HepG2 (cell line): ENCODE measurements around the gene UTS2R. TPM values are rescaled to one million over a fixed set of nuclear protein-coding genes. Genes with fewer than 3 reads are reported as not detected.
A peak's percentile ranks its signal among the peaks of the same experiment; 100 is the strongest.

Experiments used
- DPF2 ChIP-seq: sonication (generic); formaldehyde crosslinking; IDR thresholded peaks from 2 replicates; pipeline ENCODE4 v1.4.0; 2020; ENCODE audit warnings: mild to moderate bottlenecking, low read depth, missing genetic modification reagents, borderline replicate concordance
- FOXO1 ChIP-seq: sonication (generic); formaldehyde crosslinking; IDR thresholded peaks from 2 replicates; pipeline ENCODE4 v1.4.0; 2020; ENCODE audit warnings: missing genetic modification reagents
- HDAC6 ChIP-seq: fragments of 200-600 bp; sonication (generic); IDR thresholded peaks from 2 replicates; pipeline ENCODE4 v1.7.0; 2017; ENCODE audit warnings: mild to moderate bottlenecking, antibody characterized with exemption, low read length, low read depth
- LCORL ChIP-seq, 2 experiments: fragments of 450-650 bp in 1 of 2; sonication (generic) in 1 of 2; formaldehyde crosslinking in 1 of 2; IDR thresholded peaks; 2 replicates each; pipeline versions ENCODE4 v1.5.0 to v1.6.1; 2017 to 2020; ENCODE audit warnings: antibody characterized with exemption in 1 of 2, missing genetic modification reagents in 1 of 2
- NFE2 ChIP-seq: sonication (generic); formaldehyde crosslinking; IDR thresholded peaks from 2 replicates; pipeline ENCODE4 v1.4.0; 2020; ENCODE audit warnings: missing genetic modification reagents
- NR2C2 ChIP-seq: sonication (generic); formaldehyde crosslinking; IDR thresholded peaks from 2 replicates; pipeline ENCODE4 v1.4.0; 2020; ENCODE audit warnings: missing genetic modification reagents, mild to moderate bottlenecking, moderate library complexity, borderline replicate concordance
- NR2F2 ChIP-seq: IDR thresholded peaks from 2 replicates; pipeline ENCODE4 v1.6.1; 2012; ENCODE audit warnings: low read depth, inconsistent platforms, borderline replicate concordance
- NR2F6 ChIP-seq, 2 experiments: IDR thresholded peaks; 2 replicates each; pipeline ENCODE4 v1.6.1; 2016; ENCODE audit warnings: antibody characterized with exemption in 1 of 2, mild to moderate bottlenecking in 1 of 2
- PREB ChIP-seq: sonication (generic); formaldehyde crosslinking; IDR thresholded peaks from 2 replicates; pipeline ENCODE4 v1.4.0; 2020; ENCODE audit warnings: missing genetic modification reagents
- RBAK ChIP-seq: sonication (generic); formaldehyde crosslinking; IDR thresholded peaks from 2 replicates; pipeline ENCODE4 v1.5.1; 2020; ENCODE audit warnings: mild to moderate bottlenecking, missing genetic modification reagents
- ZBTB21 ChIP-seq: sonication (generic); formaldehyde crosslinking; IDR thresholded peaks from 2 replicates; pipeline ENCODE4 v1.4.0; 2020; ENCODE audit warnings: missing genetic modification reagents
- ZFP90 ChIP-seq: sonication (generic); formaldehyde crosslinking; IDR thresholded peaks from 2 replicates; pipeline ENCODE4 v1.8.0; 2022; ENCODE audit warnings: missing genetic modification reagents, mild to moderate bottlenecking, inconsistent platforms, borderline replicate concordance
- ZNF160 ChIP-seq: sonication (generic); formaldehyde crosslinking; IDR thresholded peaks from 2 replicates; pipeline ENCODE4 v1.8.0; 2022; ENCODE audit warnings: mild to moderate bottlenecking, inconsistent platforms, missing genetic modification reagents
- ZNF367 ChIP-seq: sonication (generic); formaldehyde crosslinking; IDR thresholded peaks from 2 replicates; pipeline ENCODE4 v1.4.0; 2020; ENCODE audit warnings: missing genetic modification reagents, borderline replicate concordance
- ZNF460 ChIP-seq: sonication (generic); formaldehyde crosslinking; IDR thresholded peaks from 2 replicates; pipeline ENCODE4 v1.5.1; 2020; ENCODE audit warnings: missing genetic modification reagents, mild to moderate bottlenecking, borderline replicate concordance
- ZNF746 ChIP-seq: sonication (generic); formaldehyde crosslinking; IDR thresholded peaks from 2 replicates; pipeline ENCODE4 v1.8.0; 2022; ENCODE audit warnings: mild to moderate bottlenecking, missing genetic modification reagents
- polyA plus RNA-seq, 8 experiments: library from polyadenylated mRNA; depleted of rRNA in 3 of 8; stranded (reverse) in 7 of 8; unstranded in 1 of 8; fragments of >200 nt; fragmentation: Illumina TruSeq in 4 of 8; extraction: Trizol in 4 of 8; gene quantifications; 2 replicates each; pipeline versions ENCODE4 v1.2.1 to v1.2.3, GENCODE V29; 2011 to 2016; ENCODE audit warnings: low read depth in 4 of 8, missing spikeins in 1 of 8, mixed read lengths in 1 of 8; ENCODE audit not compliant: insufficient read depth in 1 of 8
- total RNA-seq, 5 experiments: library from RNA; depleted of rRNA; stranded (reverse); fragments of >200 nt; fragmentation: Illumina TruSeq; extraction: Trizol; gene quantifications; 2 replicates each; pipeline ENCODE4 v1.2.3, GENCODE V29; 2016; ENCODE audit warnings: low read depth in 1 of 5
- TF ChIP-seq, protein P1 (sequence below): sonication (generic); formaldehyde crosslinking; IDR thresholded peaks from one replicate; pipeline ENCODE4 v1.5.1; 2020; ENCODE audit warnings: mild to moderate bottlenecking, missing genetic modification reagents; ENCODE audit errors: not compliant biosample characterization
- TF ChIP-seq, protein P2 (sequence below): sonication (generic); formaldehyde crosslinking; IDR thresholded peaks from 2 replicates; pipeline ENCODE4 v1.8.1; 2023; ENCODE audit warnings: mild to moderate bottlenecking, missing genetic modification reagents

Gene UTS2R
- total and polyA plus RNA-seq, 2 of the 13 experiments (the other 11 are each of a cell fraction or from before 2014, with no cell fraction given) = 0.13 to 0.15 TPM

GRCh38 chr17:82414548-82415281, 43.1 kb downstream of the UTS2R start (continued):
- TF ChIP-seq, protein P1, sequence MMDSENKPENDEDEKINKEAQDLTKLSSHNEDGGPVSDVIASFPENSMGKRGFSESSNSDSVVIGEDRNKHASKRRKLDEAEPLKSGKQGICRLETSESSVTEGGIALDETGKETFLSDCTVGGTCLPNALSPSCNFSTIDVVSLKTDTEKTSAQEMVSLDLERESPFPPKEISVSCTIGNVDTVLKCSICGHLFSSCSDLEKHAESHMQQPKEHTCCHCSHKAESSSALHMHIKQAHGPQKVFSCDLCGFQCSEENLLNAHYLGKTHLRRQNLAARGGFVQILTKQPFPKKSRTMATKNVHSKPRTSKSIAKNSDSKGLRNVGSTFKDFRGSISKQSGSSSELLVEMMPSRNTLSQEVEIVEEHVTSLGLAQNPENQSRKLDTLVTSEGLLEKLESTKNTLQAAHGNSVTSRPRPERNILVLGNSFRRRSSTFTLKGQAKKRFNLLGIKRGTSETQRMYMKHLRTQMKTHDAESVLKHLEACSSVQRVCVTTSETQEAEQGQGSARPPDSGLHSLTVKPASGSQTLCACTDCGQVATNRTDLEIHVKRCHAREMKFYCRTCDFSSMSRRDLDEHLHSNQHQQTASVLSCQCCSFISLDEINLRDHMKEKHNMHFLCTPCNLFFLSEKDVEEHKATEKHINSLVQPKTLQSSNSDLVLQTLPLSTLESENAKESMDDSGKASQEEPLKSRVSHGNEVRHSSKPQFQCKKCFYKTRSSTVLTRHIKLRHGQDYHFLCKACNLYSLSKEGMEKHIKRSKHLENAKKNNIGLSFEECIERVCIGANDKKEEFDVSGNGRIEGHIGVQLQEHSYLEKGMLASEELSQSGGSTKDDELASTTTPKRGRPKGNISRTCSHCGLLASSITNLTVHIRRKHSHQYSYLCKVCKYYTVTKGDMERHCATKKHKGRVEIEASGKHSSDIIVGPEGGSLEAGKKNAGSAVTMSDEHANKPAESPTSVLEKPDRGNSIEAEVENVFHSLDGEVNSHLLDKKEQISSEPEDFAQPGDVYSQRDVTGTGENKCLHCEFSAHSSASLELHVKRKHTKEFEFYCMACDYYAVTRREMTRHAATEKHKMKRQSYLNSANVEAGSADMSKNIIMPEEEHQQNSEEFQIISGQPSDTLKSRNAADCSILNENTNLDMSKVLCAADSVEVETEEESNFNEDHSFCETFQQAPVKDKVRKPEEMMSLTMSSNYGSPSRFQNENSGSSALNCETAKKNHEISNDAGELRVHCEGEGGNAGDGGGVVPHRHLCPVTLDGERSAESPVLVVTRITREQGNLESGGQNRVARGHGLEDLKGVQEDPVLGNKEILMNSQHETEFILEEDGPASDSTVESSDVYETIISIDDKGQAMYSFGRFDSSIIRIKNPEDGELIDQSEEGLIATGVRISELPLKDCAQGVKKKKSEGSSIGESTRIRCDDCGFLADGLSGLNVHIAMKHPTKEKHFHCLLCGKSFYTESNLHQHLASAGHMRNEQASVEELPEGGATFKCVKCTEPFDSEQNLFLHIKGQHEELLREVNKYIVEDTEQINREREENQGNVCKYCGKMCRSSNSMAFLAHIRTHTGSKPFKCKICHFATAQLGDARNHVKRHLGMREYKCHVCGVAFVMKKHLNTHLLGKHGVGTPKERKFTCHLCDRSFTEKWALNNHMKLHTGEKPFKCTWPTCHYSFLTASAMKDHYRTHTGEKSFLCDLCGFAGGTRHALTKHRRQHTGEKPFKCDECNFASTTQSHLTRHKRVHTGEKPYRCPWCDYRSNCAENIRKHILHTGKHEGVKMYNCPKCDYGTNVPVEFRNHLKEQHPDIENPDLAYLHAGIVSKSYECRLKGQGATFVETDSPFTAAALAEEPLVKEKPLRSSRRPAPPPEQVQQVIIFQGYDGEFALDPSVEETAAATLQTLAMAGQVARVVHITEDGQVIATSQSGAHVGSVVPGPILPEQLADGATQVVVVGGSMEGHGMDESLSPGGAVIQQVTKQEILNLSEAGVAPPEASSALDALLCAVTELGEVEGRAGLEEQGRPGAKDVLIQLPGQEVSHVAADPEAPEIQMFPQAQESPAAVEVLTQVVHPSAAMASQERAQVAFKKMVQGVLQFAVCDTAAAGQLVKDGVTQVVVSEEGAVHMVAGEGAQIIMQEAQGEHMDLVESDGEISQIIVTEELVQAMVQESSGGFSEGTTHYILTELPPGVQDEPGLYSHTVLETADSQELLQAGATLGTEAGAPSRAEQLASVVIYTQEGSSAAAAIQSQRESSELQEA = peak; percentile 91
- TF ChIP-seq ZFP90 (CRISPR knock-in tag) (peak; percentile 98), NR2F2 (no peak), NR2C2 (CRISPR knock-in tag) (no peak), ZBTB21 (CRISPR knock-in tag) (no peak; the same call in 1 of the 2 replicates), NFE2 (CRISPR knock-in tag) (no peak), ZNF746 (CRISPR knock-in tag) (peak; percentile 55; the same call in 1 of the 2 replicates), NR2F6 (IDR thresholded peaks at IDR 0.05) (no peak), NR2F6 (CRISPR knock-in tag; IDR thresholded peaks at IDR 0.05) (peak; percentile 56; the same call in 1 of the 2 replicates), FOXO1 (CRISPR knock-in tag) (peak; percentile 73), DPF2 (CRISPR knock-in tag) (no peak), RBAK (CRISPR knock-in tag) (peak; percentile 59; the same call in 1 of the 2 replicates), ZNF460 (no peak), LCORL (IDR thresholded peaks at IDR 0.05) (no peak), LCORL (CRISPR knock-in tag; IDR thresholded peaks at IDR 0.05) (0 out of 2 replicates have a peak, but pooled peaks have one; percentile 49), HDAC6 (no peak), ZNF160 (CRISPR knock-in tag) (peak; percentile 89), PREB (CRISPR knock-in tag) (0 out of 2 replicates have a peak, but pooled peaks have one; percentile 93), ZNF367 (CRISPR knock-in tag) (peak; percentile 96; the same call in 1 of the 2 replicates)
- TF ChIP-seq, protein P2, sequence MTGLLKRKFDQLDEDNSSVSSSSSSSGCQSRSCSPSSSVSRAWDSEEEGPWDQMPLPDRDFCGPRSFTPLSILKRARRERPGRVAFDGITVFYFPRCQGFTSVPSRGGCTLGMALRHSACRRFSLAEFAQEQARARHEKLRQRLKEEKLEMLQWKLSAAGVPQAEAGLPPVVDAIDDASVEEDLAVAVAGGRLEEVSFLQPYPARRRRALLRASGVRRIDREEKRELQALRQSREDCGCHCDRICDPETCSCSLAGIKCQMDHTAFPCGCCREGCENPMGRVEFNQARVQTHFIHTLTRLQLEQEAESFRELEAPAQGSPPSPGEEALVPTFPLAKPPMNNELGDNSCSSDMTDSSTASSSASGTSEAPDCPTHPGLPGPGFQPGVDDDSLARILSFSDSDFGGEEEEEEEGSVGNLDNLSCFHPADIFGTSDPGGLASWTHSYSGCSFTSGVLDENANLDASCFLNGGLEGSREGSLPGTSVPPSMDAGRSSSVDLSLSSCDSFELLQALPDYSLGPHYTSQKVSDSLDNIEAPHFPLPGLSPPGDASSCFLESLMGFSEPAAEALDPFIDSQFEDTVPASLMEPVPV (CRISPR knock-in tag) = peak; percentile 97
